Esophagus muscularis mucosa (tissue), 3 donors: ENCODE results near the gene TEAD1.

Source experiments
- POLR2A ChIP-seq: fragments of 450-650 bp; IDR thresholded peaks from one replicate; pipeline ENCODE4 v1.6.1; 2017; ENCODE audit warnings: antibody characterized with exemption, moderate library complexity, mild to moderate bottlenecking, low read depth
- POLR2AphosphoS5 ChIP-seq, 2 donors: sonication (generic); formaldehyde crosslinking; IDR thresholded peaks; one replicate each; pipeline ENCODE4 v1.6.1; 2017; ENCODE audit warnings: antibody characterized with exemption in 2 of 2
- TF ChIP-seq, protein P1 (sequence below), 3 experiments: fragments of 200-600 bp in 2 of 3; fragments of 450-650 bp in 1 of 3; sonication (generic) in 2 of 3; IDR thresholded peaks; one replicate each; pipeline ENCODE4 v1.5.1; 2017 to 2019; ENCODE audit warnings: antibody characterized with exemption in 3 of 3, mild to moderate bottlenecking in 2 of 3, moderate library complexity in 1 of 3

DNA sequence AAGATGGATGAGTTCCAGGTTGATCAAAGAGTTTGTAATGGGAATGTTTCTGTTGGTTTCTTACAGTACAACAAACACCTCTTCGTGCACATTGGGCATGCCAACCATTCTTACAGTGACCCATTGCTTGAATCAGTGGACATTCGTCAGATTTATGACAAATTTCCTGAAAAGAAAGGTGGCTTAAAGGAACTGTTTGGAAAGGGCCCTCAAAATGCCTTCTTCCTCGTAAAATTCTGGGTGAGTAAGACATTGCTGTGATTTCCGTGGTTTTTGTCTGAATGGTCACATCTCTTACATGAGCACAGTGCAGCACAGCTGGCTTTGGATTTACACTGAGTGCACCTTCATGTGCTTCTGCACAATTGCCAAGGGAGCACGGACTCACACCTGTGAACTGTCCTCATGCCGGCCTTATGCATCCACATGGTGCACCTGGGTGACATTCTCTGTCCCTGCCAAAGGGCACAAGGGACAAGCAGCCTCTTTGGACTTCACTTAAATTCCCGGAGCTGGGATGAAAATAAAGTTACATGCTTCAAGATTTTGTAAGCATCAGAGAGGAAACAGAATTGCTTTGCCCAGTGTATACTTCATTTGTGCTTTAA is 227.8 kb downstream of the TEAD1 start:
- TF ChIP-seq, protein P1, sequence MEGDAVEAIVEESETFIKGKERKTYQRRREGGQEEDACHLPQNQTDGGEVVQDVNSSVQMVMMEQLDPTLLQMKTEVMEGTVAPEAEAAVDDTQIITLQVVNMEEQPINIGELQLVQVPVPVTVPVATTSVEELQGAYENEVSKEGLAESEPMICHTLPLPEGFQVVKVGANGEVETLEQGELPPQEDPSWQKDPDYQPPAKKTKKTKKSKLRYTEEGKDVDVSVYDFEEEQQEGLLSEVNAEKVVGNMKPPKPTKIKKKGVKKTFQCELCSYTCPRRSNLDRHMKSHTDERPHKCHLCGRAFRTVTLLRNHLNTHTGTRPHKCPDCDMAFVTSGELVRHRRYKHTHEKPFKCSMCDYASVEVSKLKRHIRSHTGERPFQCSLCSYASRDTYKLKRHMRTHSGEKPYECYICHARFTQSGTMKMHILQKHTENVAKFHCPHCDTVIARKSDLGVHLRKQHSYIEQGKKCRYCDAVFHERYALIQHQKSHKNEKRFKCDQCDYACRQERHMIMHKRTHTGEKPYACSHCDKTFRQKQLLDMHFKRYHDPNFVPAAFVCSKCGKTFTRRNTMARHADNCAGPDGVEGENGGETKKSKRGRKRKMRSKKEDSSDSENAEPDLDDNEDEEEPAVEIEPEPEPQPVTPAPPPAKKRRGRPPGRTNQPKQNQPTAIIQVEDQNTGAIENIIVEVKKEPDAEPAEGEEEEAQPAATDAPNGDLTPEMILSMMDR (IDR thresholded peaks at IDR 0.05), result no peak
- TF ChIP-seq POLR2AphosphoS5 (IDR thresholded peaks at IDR 0.05) (no peak), POLR2A (no peak)
